Body of pancreas (tissue), 4 donors: ENCODE measurements around the gene PA2G4. TPM values are rescaled to one million over a fixed set of nuclear protein-coding genes. Genes with fewer than 3 reads are reported as not detected.

Source experiments
- ATAC-seq: fragments of 150-250 bp; one replicate; pipeline ENCODE4 v1.9.1; 2016
- DNase-seq, 4 donors: peaks; one replicate each; pipeline ENCODE4 v3.0.0-alpha.2; 2019
- H3K27ac ChIP-seq, 4 donors: fragments of 200-600 bp; sonication (generic); 1 replicate in 3 of 4; 2 replicates in 1 of 4; pipeline versions ENCODE4 v1.5.1 to v1.6.1; 2016 to 2019; ENCODE audit warnings: mild to moderate bottlenecking in 1 of 4, mixed read lengths in 1 of 4, moderate library complexity in 1 of 4
- H3K27me3 ChIP-seq, 2 donors: fragments of 200-600 bp; sonication (generic); one replicate each; pipeline ENCODE4 v1.6.0; 2016; ENCODE audit warnings: mild to moderate bottlenecking in 1 of 2
- H3K36me3 ChIP-seq, 2 donors: fragments of 200-600 bp; sonication (generic); replicated peaks in 1 of 2; 2 replicates each; pipeline ENCODE4 v1.5.1; 2016; ENCODE audit warnings: low read depth in 2 of 2; ENCODE audit not compliant: insufficient read depth in 1 of 2
- H3K4me1 ChIP-seq: fragments of 200-600 bp; sonication (generic); one replicate; pipeline ENCODE4 v1.6.0; 2016
- H3K4me3 ChIP-seq, 2 donors: fragments of 200-600 bp; sonication (generic); 1 replicate in 1 of 2; 2 replicates in 1 of 2; pipeline ENCODE4 v1.5.1; 2016 to 2019
- H3K9me3 ChIP-seq, 3 donors: fragments of 200-600 bp; sonication (generic); 1 replicate in 2 of 3; 2 replicates in 1 of 3; pipeline ENCODE4 v1.5.1; 2016
- POLR2A ChIP-seq, 3 donors: fragments of 450-650 bp; IDR thresholded peaks; one replicate each; pipeline ENCODE4 v1.6.1; 2016; ENCODE audit warnings: antibody characterized with exemption in 3 of 3, mild to moderate bottlenecking in 2 of 3
- WGBS, 2 donors: methylation state at CpG; one replicate each; pipeline ENCODE4 v1.1.5; 2017; 5-methylcytosine and 5-hydroxymethylcytosine counted together
- intact Hi-C: fragments of 100-400 bp; cut with DNase I; formaldehyde crosslinking; loops from one replicate; pipeline ENCODE4 v1.15.1; 2023
- total RNA-seq, 2 donors: library from RNA; depleted of rRNA; stranded (reverse); fragments of >200 nt; gene quantifications; one replicate each; pipeline ENCODE4 v1.1.0, GENCODE V29; 2016
- TF ChIP-seq, protein P1 (sequence below), 7 experiments: fragments of 450-650 bp in 4 of 7; fragments of 200-600 bp in 3 of 7; sonication (generic) in 3 of 7; IDR thresholded peaks; one replicate each; pipeline ENCODE4 v1.5.1; 2016 to 2019; ENCODE audit warnings: antibody characterized with exemption in 7 of 7

PA2G4 gene
- total RNA-seq, 2 donors from 2014 or later = 49.4 to 107 TPM

DNA sequence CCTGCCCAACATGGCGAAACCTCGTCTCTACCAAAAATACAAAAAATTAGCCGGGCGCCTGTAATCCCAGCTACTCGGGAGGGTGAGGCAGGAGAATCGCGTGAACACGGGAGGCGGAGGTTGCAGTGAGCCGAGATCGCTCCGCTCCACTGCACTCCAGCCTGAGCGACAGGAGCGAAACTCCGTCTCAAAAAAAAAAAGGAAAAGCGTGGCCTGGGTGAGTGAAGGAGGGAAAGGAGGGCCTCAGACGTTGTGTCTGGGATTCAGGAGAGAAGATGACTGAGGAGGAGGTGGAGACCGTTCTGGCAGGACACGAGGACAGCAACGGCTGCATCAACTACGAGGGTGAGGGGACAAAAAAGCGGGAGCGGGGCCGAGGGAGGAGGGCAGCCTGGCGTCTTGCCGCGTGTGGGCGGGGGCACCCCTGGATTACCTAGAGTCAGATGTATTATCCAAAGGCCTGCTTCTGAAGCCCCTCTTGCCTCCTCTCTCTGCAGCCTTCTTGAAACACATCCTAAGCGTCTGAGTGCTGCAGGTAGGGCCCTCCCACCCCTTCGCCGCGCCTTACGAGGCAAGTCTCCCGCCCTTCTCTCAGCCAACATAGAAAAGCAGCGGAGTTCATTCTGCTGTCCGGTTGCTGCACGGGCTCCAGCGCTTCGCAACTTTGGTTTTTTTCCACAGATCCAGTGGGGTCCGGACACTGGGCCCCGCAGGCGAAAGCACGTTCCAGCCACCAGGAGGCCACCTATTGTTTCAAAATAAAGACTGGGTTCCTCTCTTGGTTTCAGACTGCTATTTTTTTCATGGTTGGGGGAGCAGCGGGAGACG, 53.1 kb downstream of the PA2G4 start:
- peak; percentile 77 to 87 (median 80) for DNase-seq
- 4 to 5% methylated on average over 35 to 45 of the region's 45 CpGs for WGBS, 2 donors
- TF ChIP-seq, protein P1, sequence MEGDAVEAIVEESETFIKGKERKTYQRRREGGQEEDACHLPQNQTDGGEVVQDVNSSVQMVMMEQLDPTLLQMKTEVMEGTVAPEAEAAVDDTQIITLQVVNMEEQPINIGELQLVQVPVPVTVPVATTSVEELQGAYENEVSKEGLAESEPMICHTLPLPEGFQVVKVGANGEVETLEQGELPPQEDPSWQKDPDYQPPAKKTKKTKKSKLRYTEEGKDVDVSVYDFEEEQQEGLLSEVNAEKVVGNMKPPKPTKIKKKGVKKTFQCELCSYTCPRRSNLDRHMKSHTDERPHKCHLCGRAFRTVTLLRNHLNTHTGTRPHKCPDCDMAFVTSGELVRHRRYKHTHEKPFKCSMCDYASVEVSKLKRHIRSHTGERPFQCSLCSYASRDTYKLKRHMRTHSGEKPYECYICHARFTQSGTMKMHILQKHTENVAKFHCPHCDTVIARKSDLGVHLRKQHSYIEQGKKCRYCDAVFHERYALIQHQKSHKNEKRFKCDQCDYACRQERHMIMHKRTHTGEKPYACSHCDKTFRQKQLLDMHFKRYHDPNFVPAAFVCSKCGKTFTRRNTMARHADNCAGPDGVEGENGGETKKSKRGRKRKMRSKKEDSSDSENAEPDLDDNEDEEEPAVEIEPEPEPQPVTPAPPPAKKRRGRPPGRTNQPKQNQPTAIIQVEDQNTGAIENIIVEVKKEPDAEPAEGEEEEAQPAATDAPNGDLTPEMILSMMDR (IDR thresholded peaks at IDR 0.05) = peak; percentile 43 to 91 (median 83)
- no peak for TF ChIP-seq POLR2A (IDR thresholded peaks at IDR 0.05)
- Histone ChIP-seq H3K27ac (peak overlapping the region; percentile 94 to 100 (median 98)), H3K4me3 (peak overlapping the region; percentile 79 to 84), H3K4me1 (peaks cover 48% of the 10 kb centered on the region), H3K9me3 (no peaks in the 10 kb centered on the region), H3K36me3 (peaks cover 8 to 10% of the 10 kb centered on the region in 2 donors), H3K27me3 (no peaks in the 10 kb centered on the region)
- peak; percentile 71 for ATAC-seq
- intact Hi-C loops = no loop called here

DNA sequence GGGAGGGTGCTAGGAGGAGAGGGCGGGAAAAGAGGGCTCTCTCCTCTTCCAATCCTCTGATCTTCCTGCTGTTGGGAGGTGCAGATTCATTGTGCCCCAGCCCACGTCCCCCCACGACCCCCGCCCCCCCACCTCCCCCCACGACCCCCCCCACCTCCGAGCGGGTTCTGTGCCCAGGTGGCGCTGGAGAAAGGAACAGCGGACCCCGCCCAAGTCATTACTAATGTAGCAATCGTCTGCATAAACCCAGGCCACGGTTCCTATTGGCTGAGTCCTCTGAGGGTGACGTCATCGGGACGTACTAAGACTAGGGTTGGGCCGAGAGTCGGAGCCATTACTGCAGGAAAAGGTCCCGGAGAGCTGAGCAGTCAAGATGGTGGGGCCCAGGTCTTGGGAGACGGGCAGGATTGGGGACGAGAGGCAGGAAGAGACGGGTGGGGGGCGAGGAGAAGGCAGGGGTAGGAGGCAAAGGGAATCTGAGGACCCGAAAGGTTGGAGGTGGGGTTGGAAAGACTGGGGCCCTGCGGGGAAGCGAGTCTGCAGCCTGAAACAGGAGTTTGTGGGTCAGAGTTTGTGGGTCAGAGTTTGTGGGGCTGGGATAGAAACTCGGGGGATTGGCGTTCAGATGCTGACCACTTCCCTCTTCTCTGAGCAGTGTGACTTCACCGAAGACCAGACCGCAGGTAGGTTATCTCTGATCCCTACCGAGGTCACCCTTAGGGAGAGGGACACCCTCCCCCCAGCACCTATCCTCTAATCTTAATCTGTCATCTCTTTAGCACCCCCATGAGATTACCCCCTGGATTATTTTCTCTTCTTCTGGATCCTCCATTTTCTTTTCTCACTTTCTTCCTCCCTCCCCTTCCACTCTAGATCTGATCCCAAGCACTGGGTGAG, 53.9 kb downstream of the PA2G4 start, which contains the start of gene MYL6:
Gene MYL6 (plus strand): TSS at position 331 of the 897 bp plus-strand sequence. CDS start 43 bp downstream, at position 374.
- intact Hi-C loops = no loop called here
- Histone ChIP-seq H3K9me3 (no peaks in the 10 kb centered on the region), H3K27me3 (no peaks in the 10 kb centered on the region), H3K4me3 (peak within 1 kb of the TSS; percentile 79 to 84), H3K4me1 (peaks cover 41% of the 10 kb centered on the region), H3K27ac (peak within 1 kb of the TSS; percentile 94 to 100 (median 98)), H3K36me3 (peaks cover 8 to 15% of the 10 kb centered on the region in 2 donors)
- DNase-seq (peak; percentile 97 to 100 (median 98)), ATAC-seq (peak; percentile 92)
- 0 to 1% methylated on average over 25 to 30 of the region's 30 CpGs for whole genome bisulfite sequencing, 2 donors
- peak; percentile 97 to 100 (median 100) for TF ChIP-seq POLR2A (IDR thresholded peaks at IDR 0.05)
- TF ChIP-seq, protein P1 (IDR thresholded peaks at IDR 0.05) = peak in 1 of 7 experiments; percentile 6

DNA sequence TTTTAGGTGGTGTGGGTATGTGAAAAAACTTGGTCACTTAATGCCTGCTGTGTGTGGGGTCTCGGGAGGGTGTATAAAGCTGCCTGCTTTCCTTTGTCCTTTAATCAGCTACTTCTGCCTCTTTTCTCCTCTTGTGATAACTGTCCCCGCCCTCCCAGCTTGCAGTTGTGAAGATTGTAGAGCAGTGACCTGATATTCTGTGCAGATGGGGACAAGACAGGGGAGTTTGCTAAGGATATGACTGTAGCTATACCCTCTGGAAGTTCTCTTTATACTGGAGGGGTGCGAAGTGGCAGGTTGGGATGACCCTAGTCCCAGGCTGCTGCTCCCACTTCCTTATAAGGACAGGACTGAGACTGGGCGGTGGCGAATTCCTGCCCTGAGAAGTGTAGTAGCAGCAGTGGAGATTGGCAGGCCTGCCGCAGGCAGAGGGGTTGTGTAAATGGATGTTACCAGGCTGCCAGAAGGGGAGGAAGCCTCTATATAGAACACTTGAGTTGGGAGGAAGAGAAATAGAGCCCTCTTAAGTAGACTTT, 54.6 kb downstream of the PA2G4 start:
- no peaks in the 10 kb centered on the region for H3K27me3 ChIP-seq
- H3K4me3 ChIP-seq = peak overlapping the region; percentile 79 to 84
- H3K27ac ChIP-seq = peak overlapping the region; percentile 94 to 100 (median 98)
- intact Hi-C loops = no loop called here
- peak in 1 of 3 donors; percentile 21 for TF ChIP-seq POLR2A (IDR thresholded peaks at IDR 0.05)
- TF ChIP-seq, protein P1 (IDR thresholded peaks at IDR 0.05) = no peak
- DNase-seq (peak; percentile 71 to 82 (median 80)), ATAC-seq (peak; percentile 47)
- peaks cover 37% of the 10 kb centered on the region for H3K4me1 ChIP-seq
- H3K36me3 ChIP-seq = peaks cover 8 to 17% of the 10 kb centered on the region in 2 donors
- no peaks in the 10 kb centered on the region for H3K9me3 ChIP-seq
- 0% methylated on average over 6 of the region's 6 CpGs for WGBS, 2 donors

DNA sequence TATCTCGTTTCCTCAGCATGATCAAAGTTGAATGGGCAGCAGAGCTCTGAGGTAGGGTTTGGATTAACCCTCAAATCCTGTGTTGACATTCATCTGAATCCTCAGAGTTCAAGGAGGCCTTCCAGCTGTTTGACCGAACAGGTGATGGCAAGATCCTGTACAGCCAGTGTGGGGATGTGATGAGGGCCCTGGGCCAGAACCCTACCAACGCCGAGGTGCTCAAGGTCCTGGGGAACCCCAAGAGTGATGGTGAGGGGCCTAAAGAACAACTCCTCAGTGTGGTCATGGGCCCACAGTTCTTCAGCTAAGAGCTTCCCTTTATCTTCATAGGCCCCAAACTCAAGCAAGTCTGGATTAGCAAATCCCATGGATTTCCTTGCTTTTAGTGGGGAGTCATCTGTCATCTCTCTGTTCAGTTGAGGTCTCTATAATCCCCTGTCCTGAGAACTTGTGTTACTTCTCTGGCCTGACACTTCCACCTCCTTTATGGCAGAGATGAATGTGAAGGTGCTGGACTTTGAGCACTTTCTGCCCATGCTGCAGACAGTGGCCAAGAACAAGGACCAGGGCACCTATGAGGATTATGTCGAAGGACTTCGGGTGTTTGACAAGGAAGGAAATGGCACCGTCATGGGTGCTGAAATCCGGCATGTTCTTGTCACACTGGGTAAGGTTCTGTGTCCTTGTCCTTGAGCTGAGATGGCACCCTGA, 55.3 kb downstream of the PA2G4 start:
- H3K4me3 ChIP-seq = peak overlapping the region; percentile 79 to 84
- no peaks in the 10 kb centered on the region for H3K27me3 ChIP-seq
- TF ChIP-seq, protein P1 (IDR thresholded peaks at IDR 0.05) = no peak
- TF ChIP-seq POLR2A (IDR thresholded peaks at IDR 0.05) = no peak
- 10 to 11% methylated on average over 8 of the region's 8 CpGs for WGBS, 2 donors
- no peak for DNase-seq
- intact Hi-C loops = no loop called here
- peaks cover 8 to 20% of the 10 kb centered on the region in 2 donors for H3K36me3 ChIP-seq
- H3K27ac ChIP-seq = peak overlapping the region; percentile 94 to 100 (median 98)
- H3K4me1 ChIP-seq = peaks cover 37% of the 10 kb centered on the region
- ATAC-seq = no peak
- no peaks in the 10 kb centered on the region for H3K9me3 ChIP-seq
